HCT116 (cell line): ENCODE results near the gene FAM13A. TPM values are rescaled to one million over a fixed set of nuclear protein-coding genes. Genes with fewer than 3 reads are reported as not detected.

ENCODE experiments used
- ATAC-seq: fragments of 200-7000 bp; cut with Tn5 transposase; 2 replicates; pipeline ENCODE4 v1.9.1; 2020; ENCODE audit warnings: mild to moderate bottlenecking, moderate library complexity
- BruUV-seq: library from RNA; stranded (reverse); fragments of 400-500 nt; replicated peaks from 2 replicates; lab custom pipeline; 2021; lab: Mats Ljungman, UMichigan
- CTCF ChIA-PET: fragments of 300-600 bp; sonication (Branson Sonifier 250); formaldehyde crosslinking; loops from one replicate; lab custom pipeline; 2021; ENCODE audit warnings: antibody characterized with exemption; lab: Charles Lee
- POLR2A ChIA-PET: fragments of 300-600, 350-600 bp; sonication (Branson Sonifier 250); formaldehyde crosslinking; loops from one replicate; lab custom pipeline; 2021; ENCODE audit warnings: antibody characterized with exemption; lab: Charles Lee
- RAD21 ChIA-PET, 2 experiments: fragments of 300-600 bp; sonication (Branson Sonifier 250); formaldehyde crosslinking; loops; one replicate each; lab custom pipeline; 2023; ENCODE audit warnings: low total read pairs in 2 of 2; ENCODE audit not compliant: uncharacterized antibody in 2 of 2, unreplicated experiment in 2 of 2, low non-redundant PET in 1 of 2; lab: Charles Lee
- DNase-seq: peaks from one replicate; pipeline ENCODE4 v3.0.0-alpha.2; 2010; ENCODE audit warnings: low read depth, low spot score
- H2AFZ ChIP-seq: fragments of 200-600 bp; shearing (Covaris generic), sonication (generic); 2 replicates; pipeline ENCODE4 v1.6.1; 2017; ENCODE audit warnings: low read depth, mixed run types, mixed read lengths, antibody characterized with exemption, low read length; ENCODE audit not compliant: poor library complexity, severe bottlenecking
- H3K27ac ChIP-seq: 2 replicates; pipeline ENCODE4 v1.5.1; 2012; ENCODE audit warnings: low read depth, low read length
- H3K27me3 ChIP-seq: fragments of 200-600 bp; sonication (generic); 2 replicates; pipeline ENCODE4 v1.6.1; 2016; ENCODE audit warnings: mixed run types, low read length, mixed read lengths; ENCODE audit not compliant: insufficient read depth
- H3K36me3 ChIP-seq, 2 experiments: fragments of 200-500 bp in 1 of 2; fragments of 200-600 bp in 1 of 2; sonication (Bioruptor generic) in 1 of 2; sonication (generic) in 1 of 2; 2 replicates each; pipeline versions ENCODE4 v1.5.1 to v1.6.1; 2014 to 2016; ENCODE audit warnings: low read length in 2 of 2, inconsistent platforms in 1 of 2, mixed read lengths in 1 of 2, mixed run types in 1 of 2; ENCODE audit not compliant: insufficient read depth in 2 of 2, control insufficient read depth in 1 of 2
- H3K4me1 ChIP-seq, 2 experiments: fragments of 200-600 bp in 1 of 2; sonication (generic) in 1 of 2; 2 replicates each; pipeline versions ENCODE4 v1.5.1 to v1.6.1; 2012 to 2017; ENCODE audit warnings: low read length in 2 of 2, inconsistent platforms in 1 of 2, mild to moderate bottlenecking in 1 of 2, mixed read lengths in 1 of 2, mixed run types in 1 of 2, moderate library complexity in 1 of 2; ENCODE audit not compliant: insufficient read depth in 2 of 2, control insufficient read depth in 1 of 2
- H3K4me2 ChIP-seq: fragments of 200-600 bp; sonication (generic); 2 replicates; pipeline ENCODE4 v1.6.1; 2017; ENCODE audit warnings: mixed run types, low read length, mixed read lengths
- H3K4me3 ChIP-seq, 2 experiments: fragments of 200-600 bp in 1 of 2; sonication (generic) in 1 of 2; replicated peaks in 1 of 2; 2 replicates each; pipeline ENCODE4 v1.5.1; 2011 to 2016; ENCODE audit warnings: low read length in 2 of 2, control low read depth in 1 of 2, low read depth in 1 of 2, mild to moderate bottlenecking in 1 of 2, mixed read lengths in 1 of 2, mixed run types in 1 of 2
- H3K79me2 ChIP-seq: fragments of 200-600 bp; sonication (generic); 2 replicates; pipeline ENCODE4 v1.6.1; 2017; ENCODE audit warnings: mild to moderate bottlenecking, mixed run types, low read length, moderate library complexity, mixed read lengths; ENCODE audit not compliant: insufficient read depth
- H3K9ac ChIP-seq: fragments of 200-600 bp; sonication (generic); 2 replicates; pipeline ENCODE4 v1.6.1; 2016; ENCODE audit warnings: low read length, mixed read lengths
- H3K9me2 ChIP-seq: fragments of 200-600 bp; sonication (generic), shearing (Covaris generic); 2 replicates; pipeline ENCODE4 v1.6.1; 2017; ENCODE audit warnings: mixed run types, mild to moderate bottlenecking, moderate library complexity; ENCODE audit not compliant: insufficient read depth
- H3K9me3 ChIP-seq, 2 experiments: fragments of 200-500 bp in 1 of 2; fragments of 200-600 bp in 1 of 2; sonication (Bioruptor generic) in 1 of 2; sonication (generic) in 1 of 2; 2 replicates each; pipeline ENCODE4 v1.6.1; 2014 to 2017; ENCODE audit warnings: low read length in 2 of 2, mixed read lengths in 2 of 2, inconsistent platforms in 1 of 2, low read depth in 1 of 2, mild to moderate bottlenecking in 1 of 2, mixed run types in 1 of 2, moderate library complexity in 1 of 2; ENCODE audit not compliant: control insufficient read depth in 1 of 2, insufficient read depth in 1 of 2
- H4K20me1 ChIP-seq: fragments of 200-600 bp; sonication (generic), shearing (Covaris generic); 2 replicates; pipeline ENCODE4 v1.6.1; 2017; ENCODE audit warnings: mixed run types, mild to moderate bottlenecking, moderate library complexity; ENCODE audit not compliant: insufficient read depth
- CBX3 ChIP-seq: IDR thresholded peaks from 2 replicates; pipeline ENCODE4 v1.6.1; 2012; ENCODE audit warnings: low read depth
- FOSL1 ChIP-seq: IDR thresholded peaks from 2 replicates; pipeline ENCODE4 v1.6.1; 2012; ENCODE audit warnings: low read depth
- JUND ChIP-seq: IDR thresholded peaks from 2 replicates; pipeline ENCODE4 v1.6.1; 2012
- POLR2AphosphoS5 ChIP-seq: IDR thresholded peaks from 2 replicates; pipeline ENCODE4 v1.6.1; 2011; ENCODE audit warnings: mild to moderate bottlenecking, low read depth, low read length, moderate library complexity
- RAD21 ChIP-seq: IDR thresholded peaks from 2 replicates; pipeline ENCODE4 v1.6.1; 2012; ENCODE audit warnings: low read depth, mild to moderate bottlenecking
- SRF ChIP-seq: IDR thresholded peaks from 2 replicates; pipeline ENCODE4 v1.6.1; 2012; ENCODE audit warnings: low read depth
- ZFX ChIP-seq: fragments of 450-650 bp; IDR thresholded peaks from 2 replicates; pipeline ENCODE4 v1.6.1; 2017
- ZNF274 ChIP-seq: fragments of 200-500 bp; sonication (Bioruptor generic); IDR thresholded peaks from 2 replicates; pipeline ENCODE4 v1.6.1; 2014; ENCODE audit warnings: mild to moderate bottlenecking, low read depth, low read length, inconsistent platforms
- intact Hi-C: fragments of 100-400 bp; cut with micrococcal nuclease; formaldehyde crosslinking; loops from 2 replicates; pipeline ENCODE4 v1.10.0; 2022
- total RNA-seq: library from RNA; stranded (reverse); gene quantifications from one replicate; pipeline ENCODE4 v1.2.1, GENCODE V29; 2021; ENCODE audit not compliant: unreplicated experiment
- TF ChIP-seq, protein P1 (sequence below), 3 experiments: fragments of 200-600 bp in 1 of 3; sonication (generic) in 1 of 3; IDR thresholded peaks in 2 of 3; conservative IDR thresholded peaks in 1 of 3; 2 replicates each; pipeline ENCODE4 v1.5.1; 2012 to 2017; ENCODE audit warnings: low read depth in 2 of 3, low read length in 2 of 3, antibody characterized with exemption in 1 of 3, borderline replicate concordance in 1 of 3, control low read depth in 1 of 3, mild to moderate bottlenecking in 1 of 3, mixed read lengths in 1 of 3, mixed run types in 1 of 3, moderate library complexity in 1 of 3; ENCODE audit not compliant: insufficient read depth in 1 of 3

Gene FAM13A
- total RNA-seq, 1 experiment from 2014 or later = 17.2 TPM

GRCh38 chr4:88794952-88795351 lies 262.0 kb downstream of the FAM13A start:
- intact Hi-C loops = no loop called here
- CTCF ChIA-PET = interaction anchor here (1.1 kb wide), 1 partner anchor 256 kb away, joined by 3 read pairs; no protein-coding TSS in a partner anchor
- Histone ChIP-seq H3K4me3 (no peak overlapping the region), H3K27ac (no peak overlapping the region), H3K4me2 (no peak overlapping the region), H3K9me2 (no peaks in the 10 kb centered on the region), H3K36me3 (no peaks in the 10 kb centered on the region), H3K79me2 (no peaks in the 10 kb centered on the region), H3K9me3 (no peaks in the 10 kb centered on the region), H2AFZ (no peak overlapping the region), H3K27me3 (no peaks in the 10 kb centered on the region), H3K9ac (no peak overlapping the region), H4K20me1 (no peaks in the 10 kb centered on the region), H3K4me1 (peaks cover 0 to 4% of the 10 kb centered on the region in 2 experiments; a peak in 1 of 4 replicates)
- POLR2A ChIA-PET = no interaction called here
- ATAC-seq (no peak), DNase-seq (no peak)
- TF ChIP-seq, protein P1, sequence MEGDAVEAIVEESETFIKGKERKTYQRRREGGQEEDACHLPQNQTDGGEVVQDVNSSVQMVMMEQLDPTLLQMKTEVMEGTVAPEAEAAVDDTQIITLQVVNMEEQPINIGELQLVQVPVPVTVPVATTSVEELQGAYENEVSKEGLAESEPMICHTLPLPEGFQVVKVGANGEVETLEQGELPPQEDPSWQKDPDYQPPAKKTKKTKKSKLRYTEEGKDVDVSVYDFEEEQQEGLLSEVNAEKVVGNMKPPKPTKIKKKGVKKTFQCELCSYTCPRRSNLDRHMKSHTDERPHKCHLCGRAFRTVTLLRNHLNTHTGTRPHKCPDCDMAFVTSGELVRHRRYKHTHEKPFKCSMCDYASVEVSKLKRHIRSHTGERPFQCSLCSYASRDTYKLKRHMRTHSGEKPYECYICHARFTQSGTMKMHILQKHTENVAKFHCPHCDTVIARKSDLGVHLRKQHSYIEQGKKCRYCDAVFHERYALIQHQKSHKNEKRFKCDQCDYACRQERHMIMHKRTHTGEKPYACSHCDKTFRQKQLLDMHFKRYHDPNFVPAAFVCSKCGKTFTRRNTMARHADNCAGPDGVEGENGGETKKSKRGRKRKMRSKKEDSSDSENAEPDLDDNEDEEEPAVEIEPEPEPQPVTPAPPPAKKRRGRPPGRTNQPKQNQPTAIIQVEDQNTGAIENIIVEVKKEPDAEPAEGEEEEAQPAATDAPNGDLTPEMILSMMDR (IDR thresholded peaks at IDR 0.05 in 2 of 3, conservative IDR thresholded peaks at IDR 0.05 in 1 of 3; ENCODE audit: borderline replicate concordance in 1 of 3, insufficient read depth in 1 of 3, low read depth in 2 of 3, low read length in 2 of 3) = no peak
- TF ChIP-seq ZFX = no peak
- TF ChIP-seq JUND = no peak
- TF ChIP-seq RAD21 = no peak
- no peak for TF ChIP-seq ZNF274
- TF ChIP-seq SRF = no peak
- no peak for TF ChIP-seq FOSL1
- TF ChIP-seq POLR2AphosphoS5 = no peak
- TF ChIP-seq CBX3 = no peak
- RAD21 ChIA-PET = no interaction called here
- no TSS peak for BruUV-seq
